ENCODE data around the gene ESPN.

ESPN gene

DNA sequence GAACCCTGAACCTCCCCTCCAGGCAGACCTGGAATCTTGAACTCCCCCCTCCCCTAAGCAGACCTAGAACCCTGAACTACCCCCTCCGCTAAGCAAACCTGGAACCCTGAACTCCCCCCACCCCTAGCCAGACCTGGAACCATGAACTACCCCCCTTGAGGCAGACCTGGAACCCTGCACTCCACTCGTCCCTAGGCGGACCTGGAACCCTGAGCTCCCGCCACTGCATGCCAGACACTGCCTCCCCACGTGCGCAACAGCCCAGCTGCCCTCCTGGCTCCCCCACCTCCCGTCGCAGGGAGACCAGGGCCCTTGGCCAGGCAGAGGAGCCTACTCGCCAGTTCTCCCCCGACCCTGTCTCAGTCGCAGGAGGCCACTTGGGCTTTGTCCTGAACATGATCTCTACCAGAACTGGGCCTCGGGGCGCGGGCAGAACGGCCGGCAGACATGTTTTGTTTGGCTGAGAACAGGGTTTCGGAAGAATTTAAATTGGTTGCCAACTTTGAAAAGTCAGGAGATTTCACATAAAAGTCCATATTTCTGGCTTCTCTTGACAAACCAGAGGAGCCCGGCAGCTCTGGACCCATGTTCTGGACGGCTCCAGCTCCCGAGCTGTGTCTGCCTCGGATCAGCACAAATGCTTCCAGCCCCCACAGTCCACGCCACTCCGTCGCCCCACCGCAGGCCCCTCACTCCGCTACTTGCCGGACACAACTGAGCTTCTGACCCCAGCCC lies 76.1 kb downstream of the ESPN start:
- no peak for DNase-seq

DNA sequence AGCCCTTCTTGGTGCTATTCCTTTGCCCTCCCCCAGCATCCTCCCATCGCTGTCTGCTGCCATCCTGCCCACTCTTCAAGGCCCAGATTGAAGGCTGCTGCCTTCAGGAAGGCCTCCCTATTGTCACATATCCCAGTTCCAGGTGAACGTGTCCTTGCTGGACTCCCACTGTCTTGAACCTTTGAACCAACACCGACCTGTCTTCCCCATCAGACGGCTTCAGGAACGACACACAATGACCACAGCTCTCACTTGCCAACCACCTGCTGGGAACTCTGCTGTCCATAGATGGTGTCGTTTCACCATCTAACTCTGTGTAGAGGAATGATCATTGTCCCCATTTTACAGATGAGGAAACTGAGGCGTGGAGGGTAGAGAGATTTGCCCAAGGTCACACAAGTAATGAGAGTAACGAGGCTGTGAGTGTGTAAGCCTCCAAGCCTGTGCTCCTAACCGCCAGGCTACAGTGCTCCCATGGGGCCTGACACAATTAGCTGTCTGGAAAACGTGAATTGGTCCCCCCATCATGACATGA lies 76.8 kb downstream of the ESPN start:
- DNase-seq: no peak

DNA sequence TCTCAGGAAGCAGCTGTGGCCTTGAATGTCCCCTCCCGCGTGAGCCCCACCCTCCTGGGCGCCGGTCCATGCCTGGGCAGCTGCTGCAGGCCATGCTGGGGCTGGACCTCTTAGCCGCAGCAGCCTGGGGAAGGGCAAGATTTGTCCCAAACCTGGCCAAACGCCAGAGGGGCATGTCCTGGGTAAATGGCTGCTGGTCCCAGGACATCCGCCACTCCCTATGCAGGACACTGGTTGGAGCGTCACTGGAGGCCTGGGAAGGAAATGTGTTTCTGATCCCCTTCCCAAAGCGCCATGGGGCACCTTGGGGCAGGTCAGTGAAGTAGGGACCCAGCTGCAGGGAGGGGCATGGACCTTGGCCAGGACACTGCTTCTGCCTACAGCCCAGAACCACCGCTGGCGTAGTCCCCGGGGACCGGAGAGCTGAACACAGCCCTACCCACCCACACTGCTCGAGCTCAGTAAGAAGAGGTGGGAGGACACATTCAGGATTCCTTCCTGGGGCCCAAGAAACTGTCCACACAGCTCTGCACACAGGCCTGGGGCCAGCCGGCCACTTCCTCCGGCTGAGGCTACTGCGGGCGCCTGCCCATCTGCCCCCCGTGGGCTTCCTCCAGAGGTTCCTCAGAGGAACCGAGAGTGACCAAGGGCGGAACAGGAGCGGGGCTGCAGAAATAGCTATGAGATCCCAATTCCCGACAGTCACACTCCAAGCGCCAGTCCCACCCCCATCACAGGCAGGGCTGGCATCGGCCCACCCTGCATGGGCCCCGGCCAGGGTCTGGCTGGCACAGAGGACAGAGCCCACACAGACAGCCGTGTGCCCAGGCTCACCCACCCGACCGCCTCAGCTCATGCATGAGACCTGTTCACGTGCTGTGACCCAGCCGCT lies 77.7 kb downstream of the ESPN start:
- no peak for DNase-seq

DNA sequence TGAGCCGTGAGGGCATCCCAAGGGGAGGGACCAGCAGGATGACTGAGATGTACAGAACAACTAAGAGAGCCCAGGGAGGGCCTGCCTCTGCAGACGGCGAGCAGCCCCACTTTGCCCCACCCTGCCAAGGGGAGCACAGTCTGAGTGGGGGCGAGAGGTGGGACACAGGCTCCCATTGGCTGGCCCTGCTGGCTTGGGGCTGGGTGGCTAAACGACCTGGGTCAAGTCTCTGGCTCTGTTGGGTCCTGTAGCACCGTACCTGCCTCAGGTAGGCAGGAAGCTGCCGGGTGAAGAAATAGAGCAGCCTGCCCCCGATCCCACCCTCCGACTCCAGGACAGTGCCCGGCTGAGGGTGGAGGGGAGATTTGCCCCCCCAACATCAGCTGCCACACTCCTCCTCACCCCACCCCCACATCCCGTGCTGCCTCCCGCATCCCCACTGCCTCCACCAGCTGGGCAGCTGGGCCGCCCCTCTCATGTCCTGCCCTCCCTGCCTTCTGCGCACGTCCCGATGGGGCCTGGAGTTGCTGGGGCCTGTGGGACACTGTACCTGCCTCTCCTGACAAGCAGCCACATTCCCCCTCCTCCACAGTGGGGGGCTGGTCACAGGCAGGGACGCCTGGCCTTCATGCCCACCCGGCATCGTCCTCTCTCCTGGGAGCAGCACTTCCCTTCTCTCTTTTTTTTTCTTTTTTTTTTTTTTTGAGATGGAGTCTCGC lies 79.5 kb downstream of the ESPN start:
- no peak for DNase-seq

DNA sequence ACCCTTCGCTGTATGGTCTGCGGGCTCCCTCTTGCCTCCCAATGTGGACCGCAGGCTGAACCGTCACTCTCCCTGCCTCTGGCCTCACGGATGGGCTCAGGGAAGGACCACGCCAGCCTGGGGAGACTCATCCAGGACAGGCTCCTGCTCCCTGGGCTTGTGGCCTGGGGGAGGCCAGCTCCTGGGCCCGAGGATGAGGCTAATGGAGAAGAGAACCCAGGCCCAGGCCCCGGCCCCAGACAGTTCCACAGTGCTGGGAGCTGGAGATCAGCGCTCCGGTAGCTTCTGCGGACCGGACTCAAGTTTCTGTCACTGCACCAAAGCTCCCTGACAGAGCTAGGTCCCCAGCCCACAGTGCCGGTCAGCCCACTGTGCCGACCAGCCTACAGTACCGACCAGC lies 80.3 kb downstream of the ESPN start:
- DNase-seq: no peak

DNA sequence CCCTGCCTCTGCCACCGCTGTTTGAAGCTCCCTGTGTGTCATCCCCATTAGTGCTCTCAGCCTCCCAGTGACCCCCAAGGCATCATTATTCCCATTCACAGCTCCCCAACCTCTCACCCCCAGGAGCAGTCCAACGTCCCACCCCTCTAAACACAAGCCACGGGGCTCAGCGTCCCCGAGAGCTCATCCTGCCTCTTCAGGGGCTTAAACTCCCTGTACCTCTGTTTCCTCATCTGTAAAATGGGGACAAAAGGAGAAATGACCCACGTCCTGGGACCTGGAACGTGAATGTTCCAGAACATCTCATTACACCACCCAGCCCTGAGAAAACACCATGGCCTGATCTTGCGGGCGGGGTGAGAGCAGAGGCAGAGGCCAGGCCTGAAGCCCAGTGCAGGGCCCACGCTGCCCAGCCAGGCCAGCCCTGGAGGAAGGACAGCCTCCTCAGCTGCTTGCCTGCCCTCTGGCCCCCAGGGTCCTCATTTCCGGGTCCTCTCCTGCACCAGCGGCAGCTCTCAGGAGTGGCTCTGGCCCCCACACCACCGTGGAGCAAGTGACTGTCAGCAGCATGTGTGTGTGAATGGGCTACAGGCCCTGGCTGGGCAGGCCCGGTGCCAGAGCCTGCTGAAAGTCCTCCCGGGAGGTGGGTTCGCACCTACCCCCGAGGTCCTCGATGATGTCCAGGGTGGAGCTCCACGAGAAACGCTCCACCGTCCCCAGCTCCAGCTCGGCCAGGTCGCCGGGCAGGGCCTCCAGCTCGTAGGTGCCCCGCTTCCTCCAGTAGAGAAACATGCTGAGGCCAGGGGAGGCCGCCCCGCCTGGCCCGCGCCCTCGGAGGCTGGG lies 81.0 kb downstream of the ESPN start:
- DNase-seq: no peak

DNA sequence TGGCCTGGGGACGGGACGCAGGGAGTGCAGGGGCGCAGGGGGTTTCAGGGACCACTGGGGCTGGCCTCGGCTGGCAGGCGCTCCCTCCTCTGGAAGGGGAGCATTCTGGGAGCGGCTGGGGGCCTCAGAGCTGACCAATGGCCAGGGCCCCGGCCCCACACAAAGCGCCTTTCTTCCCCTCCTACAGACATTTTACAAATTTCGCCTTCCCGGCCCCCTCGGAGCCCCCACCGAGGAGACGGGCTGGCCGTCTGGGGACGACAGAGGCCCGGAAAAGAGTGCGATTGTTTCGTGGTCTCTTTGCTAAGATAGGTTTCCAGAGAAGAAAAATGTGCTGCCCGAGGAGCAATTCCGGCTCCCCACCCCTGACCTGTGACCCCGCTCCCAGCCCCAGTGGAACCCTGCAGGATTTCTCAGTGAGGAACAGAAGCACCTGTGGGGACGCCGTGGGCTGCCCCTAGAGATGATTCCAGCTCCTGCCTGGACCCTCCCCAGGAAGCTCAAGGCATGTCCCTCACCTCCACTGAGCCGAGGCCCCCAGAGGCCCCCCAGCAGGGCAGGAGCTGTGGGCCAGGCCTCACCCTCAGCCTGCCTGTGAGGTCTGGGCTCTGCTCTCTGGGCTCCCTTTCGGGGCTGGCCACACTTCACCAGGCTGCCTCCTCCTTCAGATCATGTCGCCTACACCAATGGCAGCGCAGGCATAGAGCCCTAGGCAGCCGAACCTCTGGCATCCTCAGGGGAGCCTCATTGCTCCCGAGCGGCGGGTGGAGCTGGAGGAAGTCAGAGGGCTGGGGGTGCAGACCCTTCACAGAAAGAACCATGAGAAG lies 81.8 kb downstream of the ESPN start:
- no peak for DNase-seq

DNA sequence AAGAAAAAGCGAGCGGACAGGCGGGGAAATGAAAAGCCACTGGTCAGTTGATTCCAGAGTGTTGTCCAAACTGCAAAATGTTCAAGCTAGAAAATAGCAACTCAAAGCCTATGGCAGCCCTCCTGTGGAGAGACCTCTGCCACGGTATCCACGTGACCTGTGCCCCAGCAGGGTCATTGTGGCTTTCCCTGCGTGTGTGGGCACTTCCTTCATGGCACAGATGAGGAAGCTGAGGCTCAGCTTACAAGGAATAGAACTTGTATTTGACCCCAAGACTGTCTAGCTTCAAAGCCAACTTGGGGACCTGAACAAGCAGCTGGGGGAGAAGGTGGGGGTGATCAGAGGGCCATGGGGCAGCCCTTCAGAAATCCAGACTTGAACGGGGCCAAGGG lies 82.5 kb downstream of the ESPN start:
- DNase-seq: no peak

DNA sequence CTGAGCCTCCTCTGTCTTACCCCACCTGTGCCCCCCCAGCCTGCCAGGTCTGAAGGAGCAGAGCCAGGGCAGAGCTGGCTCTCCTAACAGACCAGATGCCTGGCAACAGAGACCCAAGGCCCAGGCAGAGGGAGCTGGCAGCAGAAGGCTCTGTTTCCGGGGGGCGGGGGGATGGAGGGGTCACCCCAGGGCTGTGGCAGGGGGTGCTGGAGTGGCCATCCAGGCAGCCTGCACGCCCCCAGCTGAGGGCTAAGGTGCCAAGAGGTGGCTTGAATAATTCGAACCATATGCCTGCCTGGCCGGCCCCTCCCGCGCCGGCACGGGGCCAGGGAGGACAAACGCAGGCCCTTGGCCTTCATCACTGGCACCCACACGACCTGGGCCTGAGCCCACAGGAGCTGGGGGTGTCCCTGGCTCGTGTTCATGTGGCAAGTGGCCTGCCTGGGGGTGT lies 82.9 kb downstream of the ESPN start:
- no peak for DNase-seq

DNA sequence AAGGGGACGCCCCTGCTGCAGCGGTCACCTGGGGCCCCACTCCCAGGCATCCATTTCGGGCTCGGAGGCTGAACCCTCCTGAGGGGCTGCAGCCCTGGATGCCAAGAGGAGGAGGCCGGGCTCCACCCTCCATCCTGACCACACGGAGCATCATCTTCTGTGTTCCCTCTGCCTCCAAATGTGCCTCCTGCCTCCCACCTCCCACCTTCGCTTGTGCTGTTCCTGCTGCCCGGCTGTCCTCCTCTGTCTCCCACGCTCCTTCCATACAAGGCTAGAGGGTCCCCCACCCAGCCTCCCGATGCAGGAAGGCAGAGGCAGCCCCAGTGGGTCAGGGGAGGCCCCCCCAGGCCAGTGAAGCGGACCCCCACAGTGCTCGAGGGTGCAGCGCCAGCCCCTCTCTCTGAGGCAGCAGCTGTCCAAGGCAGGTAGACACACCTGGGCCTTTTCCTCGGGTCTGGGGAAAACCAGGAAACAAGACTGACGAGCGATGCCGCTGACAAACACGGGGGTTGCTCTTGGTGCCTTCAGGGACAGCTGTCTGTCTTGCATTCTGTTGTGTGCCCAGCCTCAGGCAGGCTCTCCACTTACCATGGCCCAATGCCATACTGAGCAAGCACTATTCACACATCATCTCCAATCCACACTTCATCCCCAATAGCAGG lies 83.7 kb downstream of the ESPN start:
- no peak for DNase-seq

DNA sequence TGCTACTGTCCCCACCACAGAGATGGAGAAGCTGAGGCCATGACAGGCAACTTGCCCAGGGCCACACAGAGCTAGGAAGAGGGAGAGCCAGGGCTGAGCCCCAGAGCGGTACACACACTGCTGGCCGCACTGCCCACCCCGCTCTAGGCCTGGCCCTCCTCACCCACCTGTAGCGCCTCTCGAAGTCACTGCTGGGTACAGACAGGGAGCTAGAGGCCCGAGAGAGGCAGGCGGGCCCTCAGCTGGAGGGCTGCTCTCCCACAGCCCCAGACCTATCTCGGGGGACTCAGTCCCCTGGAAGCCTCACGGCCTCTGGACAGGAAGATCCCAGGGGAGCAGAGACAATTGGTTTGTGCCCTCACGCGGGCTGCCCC lies 84.2 kb downstream of the ESPN start:
- no peak for DNase-seq

DNA sequence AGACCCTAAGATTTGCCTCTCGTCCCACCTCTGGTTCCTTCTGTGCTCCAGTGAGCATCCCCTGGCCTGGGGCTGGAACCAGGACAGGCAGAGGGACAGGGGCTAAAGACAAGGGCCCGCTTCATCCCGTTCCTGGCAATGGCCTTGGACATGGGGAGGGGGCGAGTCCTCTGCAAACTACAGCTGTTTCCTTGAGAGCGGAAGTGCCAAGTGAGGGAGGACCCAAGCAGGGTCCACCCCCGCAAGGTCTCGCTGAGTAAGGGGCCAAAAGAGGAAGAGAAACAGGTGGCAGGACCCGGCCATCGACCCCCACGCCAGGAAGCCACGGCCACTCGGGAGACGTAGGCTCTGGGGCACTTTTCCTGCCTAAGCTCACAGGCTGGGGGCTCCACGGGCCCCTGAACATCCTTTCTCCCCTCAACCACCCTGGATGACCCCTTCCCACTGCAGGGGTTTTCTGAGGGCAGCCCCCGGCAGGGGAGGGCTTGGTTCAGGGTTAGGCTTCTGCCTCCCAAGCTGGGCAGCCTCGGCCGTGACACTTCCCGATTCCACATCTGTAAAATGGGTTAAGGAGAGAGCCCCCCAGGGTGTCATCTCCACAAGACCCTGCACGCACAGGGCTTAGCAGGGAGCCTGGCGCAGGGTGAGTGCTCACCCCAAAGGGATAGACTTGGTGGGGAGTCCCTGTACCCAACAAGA lies 84.8 kb downstream of the ESPN start:
- DNase-seq: no peak

DNA sequence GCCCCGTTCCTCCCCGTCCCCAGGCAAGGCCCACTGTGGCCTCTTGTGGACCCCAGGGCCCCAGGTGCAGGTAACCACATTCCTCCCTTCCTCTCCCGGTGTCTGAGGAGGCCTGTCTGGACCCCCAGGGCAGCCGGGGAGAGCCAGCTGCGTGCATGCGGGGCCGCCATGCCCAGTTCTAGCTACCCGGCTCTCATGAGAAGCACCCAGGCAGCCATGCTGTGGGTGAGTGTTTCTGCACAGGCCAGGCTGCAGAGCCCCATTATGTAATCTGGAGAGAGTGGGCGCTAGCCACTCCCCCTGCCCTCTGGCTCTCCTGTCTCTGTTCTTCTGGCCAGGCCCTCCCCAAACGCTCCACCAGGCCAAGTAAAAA lies 85.3 kb downstream of the ESPN start:
- DNase-seq: no peak

DNA sequence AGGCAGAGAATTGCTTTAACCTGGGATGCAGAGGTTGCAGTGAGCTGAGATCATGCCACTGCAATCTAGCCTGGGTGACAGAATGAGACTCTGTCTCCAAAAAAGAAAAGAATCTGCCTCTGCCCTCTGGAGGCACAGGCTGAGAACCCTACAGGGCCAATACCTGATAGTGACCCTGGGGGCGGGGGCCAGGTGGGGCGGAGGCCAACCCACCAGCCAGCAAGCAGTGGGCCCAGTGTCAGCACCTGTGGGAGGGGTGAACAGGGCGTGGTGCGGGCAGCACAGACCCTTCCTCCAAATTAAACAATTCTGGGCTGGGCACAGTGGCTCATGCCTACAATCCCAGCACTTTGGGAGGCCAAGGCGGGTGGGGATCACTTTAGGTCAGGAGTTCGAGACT lies 85.9 kb downstream of the ESPN start:
- DNase-seq: no peak

Measured in activated effector memory CD4-positive, alpha-beta T cell treated with Interleukin-2 at 50 U/mL for 16 hours (primary cell).